Activated naive CD8-positive, alpha-beta T cell treated with anti-CD3 and anti-CD28 coated beads, Interleukin-2, amount 10 ng/mL, durations not matched to agents 7 days and 5 days (primary cell): ENCODE results near the gene CD4. TPM values are rescaled to one million over a fixed set of nuclear protein-coding genes. Genes with fewer than 3 reads are reported as not detected.

Source experiments
- ATAC-seq: fragments of 150-1000 bp; cut with Tn5 transposase; one replicate; pipeline ENCODE4 v1.10.0; 2021; ENCODE audit warnings: low read depth, moderate library complexity
- POLR2A ChIA-PET: fragments of 350-600 bp; sonication (Branson Sonifier 250); formaldehyde crosslinking; loops from one replicate; lab custom pipeline; 2021; ENCODE audit warnings: antibody characterized with exemption; lab: Charles Lee
- DNase-seq: peaks from one replicate; pipeline ENCODE4 v3.0.0; 2021
- H3K27ac Mint-ChIP-seq: one replicate; pipeline ENCODE4 v1.8.0; 2022; ENCODE audit warnings: mild to moderate bottlenecking, mixed read lengths
- H3K27me3 Mint-ChIP-seq: one replicate; pipeline ENCODE4 v1.8.0; 2022; ENCODE audit warnings: mild to moderate bottlenecking, moderate library complexity, mixed read lengths
- H3K36me3 Mint-ChIP-seq: one replicate; pipeline ENCODE4 v1.8.0; 2021; ENCODE audit warnings: mild to moderate bottlenecking, mixed read lengths
- H3K4me1 Mint-ChIP-seq: one replicate; pipeline ENCODE4 v1.8.0; 2021; ENCODE audit warnings: mixed read lengths
- H3K4me3 Mint-ChIP-seq: one replicate; pipeline ENCODE4 v1.8.0; 2022; ENCODE audit warnings: mild to moderate bottlenecking, moderate library complexity, mixed read lengths
- H3K9me3 Mint-ChIP-seq: one replicate; pipeline ENCODE4 v1.8.0; 2021; ENCODE audit warnings: mixed read lengths
- total RNA-seq, 2 experiments: library from RNA; stranded (reverse); gene quantifications; one replicate each; pipeline ENCODE4 v1.2.3, GENCODE V29; 2021

CD4 gene
- total RNA-seq, 2 experiments from 2014 or later: 2.6 to 3.0 TPM

DNA sequence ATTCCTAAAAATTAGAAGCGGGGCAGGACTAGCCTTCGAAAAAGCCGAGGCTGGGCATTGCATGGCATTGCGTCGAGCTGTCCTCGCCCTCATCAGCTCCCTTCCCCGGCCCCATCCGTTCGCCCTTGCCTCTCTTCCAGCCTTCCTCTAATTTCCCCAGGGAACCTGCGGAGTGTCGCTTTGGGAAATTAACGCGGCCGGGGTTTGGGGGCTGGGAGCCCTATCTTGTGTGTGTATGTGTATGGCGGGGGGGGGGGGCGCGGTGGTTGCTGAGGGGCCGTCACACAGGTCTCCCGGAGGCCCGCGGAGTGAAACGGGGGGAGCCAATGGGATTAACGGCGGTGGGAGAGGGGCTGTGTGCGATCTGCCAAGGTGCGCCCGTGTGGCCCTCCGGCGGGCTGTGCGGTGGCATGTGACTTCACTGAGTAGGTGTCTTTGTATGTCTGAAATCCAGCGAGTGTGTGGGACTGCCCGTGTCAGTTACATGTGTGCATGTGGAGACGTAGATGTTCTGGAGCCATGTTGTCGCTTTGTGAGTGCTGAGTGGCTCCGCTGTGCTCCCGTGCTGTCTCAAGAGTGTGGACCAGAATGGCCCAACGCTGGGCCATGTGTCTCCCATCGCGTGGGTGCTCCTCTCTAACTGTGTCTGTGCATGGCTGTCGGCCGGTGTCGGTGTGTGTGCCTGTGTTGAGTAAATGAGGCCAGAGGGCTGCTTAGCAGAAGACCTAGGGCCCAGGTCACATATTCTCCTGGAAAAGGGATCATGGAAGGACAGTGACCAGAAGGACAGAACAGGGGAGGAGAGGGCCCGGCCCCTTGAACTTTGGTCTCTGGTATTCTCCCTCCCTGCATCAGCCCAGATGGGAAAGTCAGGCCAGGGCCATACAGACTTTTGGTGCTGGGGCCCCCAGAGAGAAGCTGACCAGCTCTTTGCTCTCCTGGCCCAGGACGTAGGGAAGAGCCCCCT is 21.7 kb upstream of the CD4 start:
- peaks cover 48% of the 10 kb centered on the region for H3K4me1 Mint-ChIP-seq
- peaks cover 42% of the 10 kb centered on the region for H3K27me3 Mint-ChIP-seq
- no peak for ATAC-seq
- peak overlapping the region; percentile 64 for H3K27ac Mint-ChIP-seq
- H3K36me3 Mint-ChIP-seq: peaks cover 7% of the 10 kb centered on the region
- no peaks in the 10 kb centered on the region for H3K9me3 Mint-ChIP-seq
- POLR2A ChIA-PET: interaction anchor here (1.0 to 3.3 kb wide), 7 partner anchors 8 to 84 kb away, joined by 3 to 32 read pairs (median 7); partner anchors contain the start of genes CDCA3, COPS7A, MLF2 and USP5
- no peak for DNase-seq
- peak overlapping the region; percentile 94 for H3K4me3 Mint-ChIP-seq

DNA sequence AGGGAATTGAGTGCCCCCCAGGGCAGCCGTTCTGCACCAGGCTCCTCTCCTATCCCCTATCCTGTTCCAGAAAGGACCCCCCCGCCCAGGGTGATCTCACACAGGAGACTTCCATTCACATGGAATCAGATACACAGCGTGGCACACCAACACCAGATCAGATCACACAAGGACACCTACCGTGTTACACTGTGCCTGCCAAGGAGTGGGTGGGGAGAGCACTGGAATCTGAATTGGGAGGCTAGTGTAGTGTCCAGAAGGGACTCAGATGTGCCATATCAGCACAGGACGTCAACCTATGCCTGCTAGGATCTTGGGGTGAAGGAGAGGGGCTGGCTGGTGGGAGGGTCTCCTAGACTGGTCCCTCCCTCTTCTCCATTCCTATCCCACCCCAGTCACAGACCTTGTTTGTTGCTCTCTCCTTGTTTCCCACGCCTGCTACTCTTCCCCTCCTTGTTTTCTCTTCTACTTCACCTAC is 20.9 kb upstream of the CD4 start:
- Mint-ChIP-seq H3K36me3 (peaks cover 9% of the 10 kb centered on the region), H3K9me3 (no peaks in the 10 kb centered on the region), H3K4me3 (peak overlapping the region; percentile 16), H3K4me1 (peaks cover 54% of the 10 kb centered on the region), H3K27me3 (peaks cover 35% of the 10 kb centered on the region), H3K27ac (no peak overlapping the region)
- POLR2A ChIA-PET: interaction anchor here (3.3 kb wide), 1 partner anchor 15 kb away, joined by 32 read pairs; the partner anchor contains the start of gene MLF2
- no peak for ATAC-seq
- DNase-seq: no peak

DNA sequence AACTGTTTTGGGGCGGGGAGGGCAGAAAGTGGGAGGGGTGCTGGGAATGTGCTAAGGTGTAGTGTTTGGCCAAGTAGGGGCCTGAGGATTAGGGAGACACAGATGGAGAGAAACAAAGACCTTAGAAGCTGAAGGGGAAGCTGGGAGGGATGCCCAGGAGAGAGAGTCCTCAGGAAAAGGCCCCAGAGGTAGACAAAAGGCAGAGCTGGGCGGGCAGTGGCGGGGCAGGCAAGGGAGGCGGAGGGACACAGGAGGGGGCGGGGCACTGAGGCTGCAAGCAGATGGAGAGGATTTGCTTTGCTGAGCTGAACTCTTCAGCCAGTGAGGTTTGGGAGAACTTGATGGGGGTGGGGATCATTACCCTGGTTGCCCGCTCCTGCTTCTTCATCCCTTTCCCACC is 20.3 kb upstream of the CD4 start:
- Mint-ChIP-seq H3K36me3 (peaks cover 9% of the 10 kb centered on the region), H3K9me3 (no peaks in the 10 kb centered on the region), H3K27me3 (peaks cover 31% of the 10 kb centered on the region), H3K27ac (no peak overlapping the region), H3K4me3 (peak overlapping the region; percentile 16), H3K4me1 (peaks cover 53% of the 10 kb centered on the region)
- POLR2A ChIA-PET: no interaction called here
- ATAC-seq (no peak), DNase-seq (no peak)

DNA sequence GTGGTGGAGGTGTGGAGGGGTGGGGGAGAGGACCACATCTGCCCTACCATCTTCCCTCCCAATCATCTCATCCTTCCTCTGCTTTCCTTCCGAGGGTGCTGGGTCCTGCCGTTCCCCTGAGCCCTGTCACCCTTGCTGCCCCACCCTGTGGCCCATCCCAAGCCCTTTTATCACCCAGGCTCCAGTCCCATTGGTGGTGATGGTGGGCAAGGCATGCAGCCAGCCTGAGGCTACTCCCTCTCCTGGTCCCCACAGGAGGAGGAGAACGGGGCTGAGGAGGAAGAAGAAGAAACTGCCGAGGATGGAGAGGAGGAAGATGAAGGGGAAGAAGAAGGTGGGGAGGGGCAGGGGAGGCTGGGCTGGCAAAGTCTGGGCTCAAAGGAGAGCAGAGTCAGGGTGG is 19.7 kb upstream of the CD4 start:
- no peaks in the 10 kb centered on the region for H3K9me3 Mint-ChIP-seq
- POLR2A ChIA-PET: no interaction called here
- H3K27ac Mint-ChIP-seq: peak overlapping the region; percentile 12
- no peak for ATAC-seq
- no peak for DNase-seq
- no peak overlapping the region for H3K4me3 Mint-ChIP-seq
- peaks cover 25% of the 10 kb centered on the region for H3K27me3 Mint-ChIP-seq
- H3K36me3 Mint-ChIP-seq: peaks cover 12% of the 10 kb centered on the region
- H3K4me1 Mint-ChIP-seq: peaks cover 51% of the 10 kb centered on the region

DNA sequence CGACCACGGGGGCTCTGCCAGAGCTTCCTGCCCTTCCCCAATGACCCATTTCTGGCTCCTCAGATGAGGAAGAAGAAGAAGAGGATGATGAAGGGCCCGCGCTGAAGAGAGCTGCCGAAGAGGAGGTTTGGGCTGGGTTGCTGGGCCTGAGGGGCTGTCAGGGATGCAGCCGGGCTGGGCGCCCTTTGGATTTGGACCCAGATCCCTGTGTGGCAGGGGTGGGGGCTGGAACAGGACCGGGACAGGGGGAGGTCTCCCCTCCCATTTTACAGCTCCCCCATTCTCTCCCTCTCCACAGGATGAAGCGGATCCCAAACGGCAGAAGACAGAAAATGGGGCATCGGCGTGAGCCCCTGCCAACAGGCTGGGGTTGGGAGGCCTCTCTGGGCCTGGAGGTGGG is 19.2 kb upstream of the CD4 start:
- POLR2A ChIA-PET: interaction anchor here (1.0 to 2.2 kb wide), 2 partner anchors 18 to 81 kb away, joined by 5 to 8 read pairs; partner anchors contain the start of genes MLF2 and ZNF384
- Mint-ChIP-seq H3K9me3 (no peaks in the 10 kb centered on the region), H3K27me3 (peaks cover 22% of the 10 kb centered on the region), H3K27ac (no peak overlapping the region), H3K4me1 (peaks cover 54% of the 10 kb centered on the region), H3K36me3 (peaks cover 16% of the 10 kb centered on the region), H3K4me3 (no peak overlapping the region)
- DNase-seq: no peak
- no peak for ATAC-seq

DNA sequence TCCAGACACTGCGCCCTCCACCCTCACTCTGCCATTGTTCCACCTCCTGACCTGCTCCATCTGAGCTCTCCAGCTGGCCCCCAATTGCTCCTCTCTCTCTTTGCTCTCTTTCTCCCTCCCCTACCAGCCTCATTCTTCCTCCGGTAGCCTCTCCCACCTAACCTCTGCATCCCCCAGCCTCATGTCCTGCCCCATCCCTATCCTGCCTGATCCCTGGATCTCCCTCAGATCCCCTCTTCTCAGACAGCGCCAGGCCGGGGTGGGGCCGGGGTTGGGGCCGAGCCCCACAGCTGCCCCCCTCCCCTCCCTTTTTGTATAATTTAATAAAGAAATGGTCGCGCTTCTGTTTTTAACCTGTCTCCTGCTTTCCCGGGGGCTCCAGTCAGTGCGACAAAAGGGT is 18.7 kb upstream of the CD4 start:
- POLR2A ChIA-PET: interaction anchor here (1.0 to 2.2 kb wide), 3 partner anchors 18 to 81 kb away, joined by 5 to 9 read pairs (median 8); partner anchors contain the start of genes COPS7A, MLF2 and ZNF384
- Mint-ChIP-seq H3K27me3 (peaks cover 17% of the 10 kb centered on the region), H3K4me3 (peak overlapping the region; percentile 22)

DNA sequence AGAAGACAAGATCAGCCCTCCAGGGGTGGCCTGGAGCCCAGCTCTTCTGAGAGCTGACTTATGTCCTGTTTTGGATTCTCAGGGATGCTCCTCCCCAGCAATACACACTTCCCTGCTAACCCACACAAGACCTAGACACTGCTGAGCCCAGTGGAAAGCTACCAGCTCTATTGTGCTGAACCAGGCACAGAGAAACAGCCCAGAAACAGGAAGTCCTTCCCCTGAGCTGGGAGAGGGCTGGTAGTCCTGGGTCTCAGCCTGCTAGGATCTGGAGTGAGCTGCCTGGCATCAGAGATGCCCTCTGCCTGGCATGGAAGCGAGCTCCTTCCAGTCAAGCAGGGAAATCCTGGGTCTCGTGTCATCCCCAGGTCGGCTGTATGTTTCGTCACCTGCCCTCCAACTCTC is 18.2 kb upstream of the CD4 start:
- DNase-seq: no peak
- Mint-ChIP-seq H3K27ac (peak overlapping the region; percentile 98), H3K27me3 (peaks cover 12% of the 10 kb centered on the region), H3K4me3 (peak overlapping the region; percentile 22), H3K36me3 (peaks cover 22% of the 10 kb centered on the region), H3K9me3 (no peaks in the 10 kb centered on the region), H3K4me1 (peaks cover 51% of the 10 kb centered on the region)
- no peak for ATAC-seq
- POLR2A ChIA-PET: interaction anchor here (0.6 to 2.2 kb wide), 5 partner anchors 19 to 157 kb away, joined by 3 to 9 read pairs (median 5); partner anchors contain the start of genes COPS7A, MLF2 and ZNF384

More for the DNA sequence above, 18.7 kb upstream of the CD4 start:
- Mint-ChIP-seq H3K36me3 (peaks cover 20% of the 10 kb centered on the region), H3K4me1 (peaks cover 53% of the 10 kb centered on the region), H3K9me3 (no peaks in the 10 kb centered on the region), H3K27ac (peak overlapping the region; percentile 68)
- ATAC-seq (no peak), DNase-seq (no peak)

DNA sequence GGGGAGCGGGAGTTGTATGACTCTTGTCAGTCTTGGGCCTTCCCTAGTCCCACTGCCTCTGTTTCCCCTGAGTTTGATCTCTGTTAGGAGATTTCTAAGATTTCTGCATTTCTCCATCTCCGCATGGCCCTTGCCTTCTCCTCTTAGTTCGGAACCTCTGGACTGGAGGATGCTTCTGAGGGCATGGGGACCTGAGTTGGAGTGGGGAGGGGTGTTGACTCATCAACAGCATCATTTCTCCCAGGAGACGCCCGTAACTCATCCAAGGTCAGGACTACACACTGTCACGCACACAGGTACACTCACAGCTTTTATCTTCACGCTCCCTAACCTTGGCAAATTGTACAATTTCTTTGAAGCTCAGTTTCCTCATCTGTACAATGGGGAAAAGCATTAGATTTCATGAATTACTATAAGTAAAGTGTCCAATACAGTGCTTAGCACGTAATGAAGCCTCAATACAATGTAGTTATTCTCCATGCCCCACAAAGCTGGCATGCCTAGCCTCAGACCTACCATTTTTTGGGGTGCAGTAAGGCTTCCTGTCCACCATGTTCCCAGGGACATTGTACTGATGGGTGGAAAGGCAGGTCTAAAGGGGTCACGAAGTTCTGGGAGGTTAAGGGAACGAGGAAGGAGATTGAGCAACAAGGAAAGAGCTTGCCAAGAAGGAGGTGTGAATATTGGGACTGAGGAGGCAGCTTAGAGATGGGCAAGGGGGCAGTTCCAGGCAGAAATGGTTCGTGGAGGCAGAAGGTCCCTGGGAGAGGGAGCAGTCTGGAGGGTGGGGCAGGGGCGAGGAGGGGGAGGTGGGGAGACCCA is 17.6 kb upstream of the CD4 start:
- POLR2A ChIA-PET: interaction anchor here (0.6 to 2.2 kb wide), 7 partner anchors 10 to 163 kb away, joined by 3 to 9 read pairs (median 3); partner anchors contain the start of genes COPS7A, MLF2 and ZNF384
- Mint-ChIP-seq H3K4me3 (peak overlapping the region; percentile 88), H3K27me3 (peaks cover 12% of the 10 kb centered on the region), H3K27ac (peak overlapping the region; percentile 98), H3K4me1 (peaks cover 56% of the 10 kb centered on the region), H3K36me3 (peaks cover 24% of the 10 kb centered on the region), H3K9me3 (no peaks in the 10 kb centered on the region)
- DNase-seq (no peak), ATAC-seq (no peak)

DNA sequence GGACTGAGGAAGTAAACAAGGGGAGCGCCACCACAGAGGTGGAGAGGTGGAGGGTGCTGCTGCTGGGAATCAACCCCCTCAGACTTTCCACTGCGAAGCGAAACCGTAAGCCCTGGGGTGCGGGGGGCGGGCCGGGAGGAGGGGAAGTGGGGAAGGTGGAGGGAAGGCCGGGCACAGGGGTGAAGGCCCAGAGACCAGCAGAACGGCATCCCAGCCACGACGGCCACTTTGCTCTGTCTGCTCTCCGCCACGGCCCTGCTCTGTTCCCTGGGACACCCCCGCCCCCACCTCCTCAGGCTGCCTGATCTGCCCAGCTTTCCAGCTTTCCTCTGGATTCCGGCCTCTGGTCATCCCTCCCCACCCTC is 17.0 kb upstream of the CD4 start, which contains the start of gene LAG3:
Gene LAG3, plus strand, starts transcription at position 190 of the 365 bp plus-strand sequence. CDS start 333 bp downstream, outside the sequence.
- peak within 1 kb of the TSS; percentile 88 for H3K4me3 Mint-ChIP-seq
- H3K27ac Mint-ChIP-seq: peak within 1 kb of the TSS; percentile 98
- H3K27me3 Mint-ChIP-seq: peaks cover 9% of the 10 kb centered on the region
- DNase-seq: peak; percentile 59
- H3K9me3 Mint-ChIP-seq: no peaks in the 10 kb centered on the region
- H3K36me3 Mint-ChIP-seq: peaks cover 26% of the 10 kb centered on the region
- H3K4me1 Mint-ChIP-seq: peaks cover 56% of the 10 kb centered on the region
- peak; percentile 35 for ATAC-seq
- POLR2A ChIA-PET: interaction anchor here (0.6 to 5.2 kb wide), 9 partner anchors 11 to 183 kb away, joined by 3 to 43 read pairs (median 7); partner anchors contain the start of genes CDCA3, COPS7A, MLF2 and USP5

DNA sequence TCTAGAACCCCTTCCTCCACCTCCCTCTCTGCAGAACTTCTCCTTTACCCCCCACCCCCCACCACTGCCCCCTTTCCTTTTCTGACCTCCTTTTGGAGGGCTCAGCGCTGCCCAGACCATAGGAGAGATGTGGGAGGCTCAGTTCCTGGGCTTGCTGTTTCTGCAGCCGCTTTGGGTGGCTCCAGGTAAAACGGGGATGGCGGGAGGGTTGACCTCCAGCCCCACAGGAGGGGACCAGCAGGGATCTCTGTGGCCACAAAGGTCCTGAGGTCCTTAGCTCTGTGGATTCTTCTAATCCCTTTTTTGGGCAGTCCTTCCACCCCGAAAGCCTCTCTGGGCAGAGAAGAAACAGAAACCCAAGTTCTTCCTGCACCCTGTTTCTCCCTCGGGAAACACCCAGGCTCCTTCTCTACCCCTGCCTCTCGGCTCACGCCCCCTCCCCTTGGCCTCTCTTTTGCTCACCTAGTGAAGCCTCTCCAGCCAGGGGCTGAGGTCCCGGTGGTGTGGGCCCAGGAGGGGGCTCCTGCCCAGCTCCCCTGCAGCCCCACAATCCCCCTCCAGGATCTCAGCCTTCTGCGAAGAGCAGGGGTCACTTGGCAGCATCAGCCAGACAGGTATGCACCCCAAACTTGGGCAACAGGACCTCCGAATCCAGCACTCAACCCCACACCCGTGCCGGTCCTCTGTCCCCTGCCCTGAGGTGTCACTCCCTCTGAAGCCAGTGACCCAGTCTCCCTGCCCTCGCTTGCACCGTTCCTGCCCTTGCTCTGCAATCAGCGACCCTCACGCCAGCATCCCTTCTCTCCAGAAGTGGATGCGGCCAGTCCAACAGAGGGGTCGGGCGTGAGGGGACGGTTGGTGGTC is 16.4 kb upstream of the CD4 start:
- H3K4me3 Mint-ChIP-seq: peak overlapping the region; percentile 88
- H3K27ac Mint-ChIP-seq: peak overlapping the region; percentile 87
- peaks cover 6% of the 10 kb centered on the region for H3K27me3 Mint-ChIP-seq
- ATAC-seq (no peak), DNase-seq (no peak)
- H3K9me3 Mint-ChIP-seq: no peaks in the 10 kb centered on the region
- peaks cover 26% of the 10 kb centered on the region for H3K36me3 Mint-ChIP-seq
- peaks cover 52% of the 10 kb centered on the region for H3K4me1 Mint-ChIP-seq
- POLR2A ChIA-PET: interaction anchor here (0.6 to 5.2 kb wide), 7 partner anchors 7 to 183 kb away, joined by 3 to 43 read pairs (median 5); partner anchors contain the start of genes CDCA3, COPS7A, MLF2 and PTMS

DNA sequence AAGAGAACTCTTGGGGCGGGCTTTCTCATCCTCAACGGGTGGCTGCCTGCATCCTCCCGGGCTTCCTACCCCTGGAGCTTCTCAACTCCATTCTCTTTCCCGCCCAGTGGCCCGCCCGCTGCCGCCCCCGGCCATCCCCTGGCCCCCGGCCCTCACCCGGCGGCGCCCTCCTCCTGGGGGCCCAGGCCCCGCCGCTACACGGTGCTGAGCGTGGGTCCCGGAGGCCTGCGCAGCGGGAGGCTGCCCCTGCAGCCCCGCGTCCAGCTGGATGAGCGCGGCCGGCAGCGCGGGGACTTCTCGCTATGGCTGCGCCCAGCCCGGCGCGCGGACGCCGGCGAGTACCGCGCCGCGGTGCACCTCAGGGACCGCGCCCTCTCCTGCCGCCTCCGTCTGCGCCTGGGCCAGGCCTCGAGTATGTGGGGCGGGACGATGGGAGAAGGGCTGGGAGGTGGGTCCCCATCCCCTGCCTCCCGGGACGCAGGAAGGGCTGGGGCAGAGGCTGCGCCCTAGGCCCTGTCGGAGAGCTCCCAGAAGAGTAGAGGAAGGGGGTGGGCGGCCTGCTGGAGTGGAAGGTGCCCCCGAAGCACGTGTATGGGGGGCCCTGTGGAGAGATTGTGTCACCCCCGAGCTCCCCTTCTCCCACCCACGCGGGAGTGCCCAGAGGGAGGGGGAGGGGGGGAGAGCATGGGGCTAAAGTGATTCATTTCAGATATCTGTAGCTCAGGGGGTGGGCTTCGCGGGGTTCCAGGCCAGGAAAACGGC is 15.6 kb upstream of the CD4 start:
- POLR2A ChIA-PET: interaction anchor here (1.1 to 5.2 kb wide), 10 partner anchors 8 to 170 kb away, joined by 3 to 43 read pairs (median 6); partner anchors contain the start of genes CDCA3, COPS7A, MLF2 and PTMS
- Mint-ChIP-seq H3K27me3 (peaks cover 6% of the 10 kb centered on the region), H3K4me1 (peaks cover 52% of the 10 kb centered on the region), H3K27ac (peak overlapping the region; percentile 95), H3K36me3 (peaks cover 32% of the 10 kb centered on the region), H3K9me3 (no peaks in the 10 kb centered on the region), H3K4me3 (peak overlapping the region; percentile 88)
- peak; percentile 67 for DNase-seq
- peak; percentile 11 for ATAC-seq
